Tibial artery (tissue), 4 donors: ENCODE results near the gene ATE1.

Experiments
- DNase-seq, 2 donors: peaks; one replicate each; pipeline ENCODE4 v3.0.0-alpha.2; 2019
- H3K27ac ChIP-seq, 2 donors: fragments of 200-600 bp; sonication (generic) in 1 of 2; 1 replicate in 1 of 2; 2 replicates in 1 of 2; pipeline ENCODE4 v1.5.1; 2018 to 2019; ENCODE audit warnings: mild to moderate bottlenecking in 1 of 2
- H3K27me3 ChIP-seq, 2 donors: fragments of 200-600 bp; sonication (generic) in 1 of 2; one replicate each; pipeline versions ENCODE4 v1.5.1 to v1.6.0; 2016 to 2019
- H3K36me3 ChIP-seq, 3 donors: fragments of 200-600 bp; sonication (generic) in 2 of 3; one replicate each; pipeline ENCODE4 v1.5.1; 2016 to 2019; ENCODE audit warnings: mild to moderate bottlenecking in 2 of 3
- H3K4me1 ChIP-seq, 4 donors: fragments of 200-600 bp; sonication (generic) in 2 of 4; 1 replicate in 3 of 4; 2 replicates in 1 of 4; pipeline ENCODE4 v1.5.1; 2016 to 2019
- H3K4me3 ChIP-seq, 2 donors: fragments of 200-600 bp; sonication (generic) in 1 of 2; 1 replicate in 1 of 2; 2 replicates in 1 of 2; pipeline ENCODE4 v1.5.1; 2018 to 2019; ENCODE audit warnings: mild to moderate bottlenecking in 2 of 2
- H3K9me3 ChIP-seq, 3 donors: fragments of 200-600 bp; sonication (generic) in 1 of 3; one replicate each; pipeline ENCODE4 v1.5.1; 2016 to 2019
- intact Hi-C: fragments of 100-400 bp; cut with DNase I; formaldehyde crosslinking; loops from one replicate; pipeline ENCODE4 v1.15.0; 2023; ENCODE audit warnings: low total_unique reads
- TF ChIP-seq, protein P1 (sequence below), 2 experiments: fragments of 200-600 bp in 1 of 2; fragments of 450-650 bp in 1 of 2; IDR thresholded peaks; one replicate each; pipeline ENCODE4 v1.5.1; 2017 to 2019; ENCODE audit warnings: antibody characterized with exemption in 2 of 2, mild to moderate bottlenecking in 1 of 2, moderate library complexity in 1 of 2

ATE1 gene

DNA sequence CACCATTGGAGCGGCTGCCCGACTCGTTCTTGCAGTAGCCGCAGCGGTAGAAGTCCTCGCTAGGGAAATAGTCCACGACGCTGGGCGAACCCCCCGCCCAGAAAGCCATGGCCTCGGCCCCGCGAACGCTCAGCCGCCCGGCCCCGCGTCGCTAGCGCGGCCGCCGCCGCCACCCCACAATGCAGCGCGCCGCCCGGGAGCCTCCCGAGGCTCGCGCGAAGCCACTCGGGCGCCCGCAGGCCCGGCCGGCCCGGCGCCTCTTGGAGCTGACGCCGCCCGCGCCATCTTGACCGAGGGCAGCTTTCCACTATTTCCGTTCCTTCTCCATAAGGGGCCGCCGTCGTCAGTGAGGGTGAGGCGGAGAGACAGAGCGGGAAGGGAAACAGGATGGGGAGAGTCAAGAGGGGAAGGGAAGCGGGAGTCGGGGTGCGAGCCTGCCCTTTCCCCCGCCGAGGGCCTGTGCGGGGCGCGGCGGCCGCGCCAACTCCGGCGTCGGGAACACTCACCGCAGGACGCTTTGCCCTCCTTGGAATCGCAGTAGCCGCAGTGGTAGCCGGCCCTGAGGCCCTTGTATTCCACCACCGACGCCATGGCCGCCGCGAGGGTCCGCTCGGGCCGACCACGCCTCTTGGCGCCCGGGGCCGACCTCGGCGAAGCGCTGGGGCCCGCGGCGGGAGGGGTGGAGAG is at the start of gene ATE1:
TSS of gene ATE1 (minus strand) at position 191 of the 687 bp plus-strand sequence. CDS start at position 109, 82 bp downstream.
- Histone ChIP-seq H3K9me3 (no peaks in the 10 kb centered on the region), H3K4me1 (peaks cover 0 to 32% (median 11%) of the 10 kb centered on the region in 4 donors), H3K4me3 (peak within 1 kb of the TSS; percentile 73 to 98), H3K27ac (peak within 1 kb of the TSS; percentile 93 to 99), H3K27me3 (no peaks in the 10 kb centered on the region), H3K36me3 (peaks cover 0 to 2% (median 0%) of the 10 kb centered on the region in 3 donors)
- peak; percentile 93 to 95 for DNase-seq
- TF ChIP-seq, protein P1, sequence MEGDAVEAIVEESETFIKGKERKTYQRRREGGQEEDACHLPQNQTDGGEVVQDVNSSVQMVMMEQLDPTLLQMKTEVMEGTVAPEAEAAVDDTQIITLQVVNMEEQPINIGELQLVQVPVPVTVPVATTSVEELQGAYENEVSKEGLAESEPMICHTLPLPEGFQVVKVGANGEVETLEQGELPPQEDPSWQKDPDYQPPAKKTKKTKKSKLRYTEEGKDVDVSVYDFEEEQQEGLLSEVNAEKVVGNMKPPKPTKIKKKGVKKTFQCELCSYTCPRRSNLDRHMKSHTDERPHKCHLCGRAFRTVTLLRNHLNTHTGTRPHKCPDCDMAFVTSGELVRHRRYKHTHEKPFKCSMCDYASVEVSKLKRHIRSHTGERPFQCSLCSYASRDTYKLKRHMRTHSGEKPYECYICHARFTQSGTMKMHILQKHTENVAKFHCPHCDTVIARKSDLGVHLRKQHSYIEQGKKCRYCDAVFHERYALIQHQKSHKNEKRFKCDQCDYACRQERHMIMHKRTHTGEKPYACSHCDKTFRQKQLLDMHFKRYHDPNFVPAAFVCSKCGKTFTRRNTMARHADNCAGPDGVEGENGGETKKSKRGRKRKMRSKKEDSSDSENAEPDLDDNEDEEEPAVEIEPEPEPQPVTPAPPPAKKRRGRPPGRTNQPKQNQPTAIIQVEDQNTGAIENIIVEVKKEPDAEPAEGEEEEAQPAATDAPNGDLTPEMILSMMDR (IDR thresholded peaks at IDR 0.05) = peak; percentile 5 to 6
- intact Hi-C loops = loop anchor here (5.0 kb wide), 1 partner anchor 124 kb away; no protein-coding TSS in a partner anchor

DNA sequence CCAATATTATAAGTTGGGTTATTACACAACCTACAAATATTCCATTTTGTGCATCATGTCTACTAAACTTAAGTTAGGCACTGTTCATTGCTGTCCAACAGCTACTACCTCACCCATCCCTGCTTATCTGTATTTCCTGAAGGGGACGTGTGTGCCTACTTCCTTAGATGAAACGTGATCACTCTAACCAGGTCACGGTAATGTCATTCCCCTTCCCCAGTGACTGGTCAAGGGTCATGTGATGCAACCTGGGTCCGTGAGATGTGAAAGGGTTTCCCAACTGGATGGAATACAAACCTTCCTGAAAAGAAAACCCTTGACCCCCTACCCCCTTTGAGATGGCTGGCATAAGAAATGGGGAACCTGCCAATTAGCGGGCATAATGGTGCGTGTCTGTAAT is 48.8 kb upstream of the ATE1 start:
- Histone ChIP-seq H3K9me3 (no peaks in the 10 kb centered on the region), H3K4me3 (no peak overlapping the region), H3K27me3 (no peaks in the 10 kb centered on the region), H3K36me3 (peaks cover 0 to 10% (median 0%) of the 10 kb centered on the region in 3 donors), H3K4me1 (peaks cover 0 to 24% (median 17%) of the 10 kb centered on the region in 4 donors), H3K27ac (no peak overlapping the region)
- no peak for DNase-seq
- intact Hi-C loops = loop anchor here (10.0 kb wide), 1 partner anchor 138 kb away; no protein-coding TSS in a partner anchor
- TF ChIP-seq, protein P1 (IDR thresholded peaks at IDR 0.05) = no peak

DNA sequence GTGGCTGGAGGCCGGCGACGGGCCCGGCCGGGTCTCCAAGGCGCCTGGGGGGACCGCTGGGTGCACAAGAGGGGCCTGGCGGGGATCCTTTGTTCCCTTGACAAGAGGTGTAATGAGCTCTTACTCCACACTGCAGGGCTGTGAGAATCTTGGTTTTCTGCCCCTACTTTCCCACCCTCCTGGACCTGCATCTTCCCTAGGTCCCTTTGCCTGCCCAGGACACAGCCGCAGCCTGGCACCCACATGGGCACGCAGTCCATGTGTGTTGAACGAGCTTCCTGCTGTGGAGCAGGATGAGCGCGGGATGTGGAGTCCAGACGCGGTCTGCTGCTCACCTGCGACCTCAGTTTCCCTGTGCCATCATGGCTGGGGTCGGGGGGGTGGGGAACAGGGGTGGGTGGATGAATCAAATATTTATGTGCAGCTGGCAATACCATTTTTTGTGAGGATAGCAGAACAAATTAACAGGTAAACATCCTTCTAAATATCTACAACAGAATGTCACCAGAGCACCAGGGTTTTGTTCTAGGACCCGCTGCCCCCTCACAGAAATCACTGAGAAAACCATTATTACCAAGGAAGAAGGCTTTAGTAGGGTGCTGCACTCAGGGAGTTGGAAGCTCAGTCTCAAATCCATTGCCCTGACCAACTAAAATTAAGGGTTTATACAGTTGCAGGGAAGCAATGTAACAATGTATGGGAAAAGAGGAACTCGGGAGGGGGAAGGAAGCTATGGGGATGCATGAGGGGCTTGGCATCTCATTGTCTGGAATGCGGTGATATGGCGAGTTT is 47.7 kb upstream of the ATE1 start:
- Histone ChIP-seq H3K27me3 (no peaks in the 10 kb centered on the region), H3K9me3 (no peaks in the 10 kb centered on the region), H3K4me1 (peaks cover 0 to 24% (median 17%) of the 10 kb centered on the region in 4 donors), H3K27ac (peak overlapping the region; percentile 93 to 99), H3K4me3 (peak overlapping the region; percentile 74 to 99), H3K36me3 (peaks cover 5 to 21% (median 8%) of the 10 kb centered on the region in 3 donors)
- TF ChIP-seq, protein P1 (IDR thresholded peaks at IDR 0.05) = peak in 1 of 2 experiments; percentile 72
- intact Hi-C loops = loop anchor here (1.0 to 10.0 kb wide), 3 partner anchors 19 to 139 kb away; no protein-coding TSS in a partner anchor
- DNase-seq = no peak

DNA sequence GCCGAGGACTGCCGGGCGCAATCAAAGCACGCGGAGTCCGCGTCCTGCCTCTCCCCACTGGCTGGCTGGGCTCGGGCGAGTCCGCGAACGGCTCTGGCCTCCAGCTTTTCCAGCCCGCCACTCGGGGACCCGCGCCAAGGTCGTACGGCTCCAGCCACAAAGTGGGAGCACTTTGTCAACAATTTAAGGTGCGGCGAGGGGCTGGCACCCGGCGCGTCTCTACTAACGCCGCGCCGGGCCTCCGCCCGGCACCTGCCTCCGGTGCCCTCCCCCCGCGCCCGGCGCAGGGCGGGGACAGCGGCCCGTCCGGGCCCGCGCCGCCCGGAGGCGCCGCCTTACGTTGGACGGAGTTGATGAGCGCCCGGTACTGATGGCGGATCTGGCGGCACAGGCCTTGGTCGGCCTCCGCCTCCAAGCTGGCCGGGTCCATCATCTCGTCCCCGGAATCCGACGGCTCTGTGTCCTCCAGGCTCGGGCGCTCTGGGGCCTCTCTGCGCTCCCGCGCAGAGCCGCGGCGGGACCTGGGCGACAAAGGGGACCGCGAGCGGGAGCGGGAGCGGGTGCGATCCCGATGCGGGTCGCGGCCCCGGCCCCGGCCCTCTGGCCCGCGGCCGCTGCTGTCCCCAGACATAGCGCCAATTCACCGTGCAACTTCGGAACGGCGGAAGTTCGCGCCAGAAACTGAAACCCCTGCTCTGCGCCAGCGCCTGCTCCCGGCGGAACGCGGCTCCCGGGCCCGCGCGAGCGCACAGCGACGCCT is 46.9 kb upstream of the ATE1 start, which contains the start of gene NSMCE4A:
TSS of gene NSMCE4A (minus strand) at position 683 of the 760 bp plus-strand sequence. CDS start at position 631, 52 bp downstream.
- TF ChIP-seq, protein P1 (IDR thresholded peaks at IDR 0.05) = peak in 1 of 2 experiments; percentile 55
- Histone ChIP-seq H3K9me3 (no peaks in the 10 kb centered on the region), H3K27ac (peak within 1 kb of the TSS; percentile 93 to 99), H3K4me3 (peak within 1 kb of the TSS; percentile 74 to 99), H3K36me3 (peaks cover 9 to 29% (median 13%) of the 10 kb centered on the region in 3 donors), H3K4me1 (peaks cover 0 to 24% (median 17%) of the 10 kb centered on the region in 4 donors), H3K27me3 (no peaks in the 10 kb centered on the region)
- intact Hi-C loops = loop anchor here (1.0 to 10.0 kb wide), 3 partner anchors 20 to 140 kb away; no protein-coding TSS in a partner anchor
- DNase-seq = peak; percentile 62 to 84
